GM06990 (cell line): ENCODE measurements around the gene IPO7.
"Not testable (repeated sequence)": the region's sequence is repeated elsewhere in the genome, so short reads cannot be mapped to it uniquely, and the experiment has no call there.

Experiments used
- DNase-seq: peaks from one replicate; pipeline ENCODE4 v3.0.0-alpha.2; 2011; ENCODE audit not compliant: insufficient read length; ENCODE audit errors: extremely low read depth
- H3K27me3 ChIP-seq: replicated peaks from 2 replicates; pipeline ENCODE4 v1.6.0; 2011; ENCODE audit warnings: low read length; ENCODE audit not compliant: control insufficient read depth, insufficient read depth
- H3K36me3 ChIP-seq: 2 replicates; pipeline ENCODE4 v1.5.1; 2011; ENCODE audit warnings: low read length; ENCODE audit not compliant: control insufficient read depth, insufficient read depth
- H3K4me3 ChIP-seq: replicated peaks from 2 replicates; pipeline ENCODE4 v1.5.1; 2011; ENCODE audit warnings: low read depth, mild to moderate bottlenecking, control low read depth, low read length
- CTCF ChIP-seq: IDR thresholded peaks from 2 replicates; pipeline ENCODE4 v1.5.1; 2011; ENCODE audit warnings: low read length, control low read depth, mild to moderate bottlenecking, inconsistent platforms; ENCODE audit not compliant: insufficient read depth, poor library complexity, severe bottlenecking

IPO7 gene

GRCh38 chr11:9396752-9397151 is 12.3 kb downstream of the IPO7 start:
- Histone ChIP-seq H3K27me3 (no peaks in the 10 kb centered on the region), H3K4me3 (no peak overlapping the region), H3K36me3 (peaks cover 2% of the 10 kb centered on the region)

GRCh38 chr11:9397746-9398680 is 13.6 kb downstream of the IPO7 start:
- peaks cover 2% of the 10 kb centered on the region for H3K36me3 ChIP-seq
- H3K27me3 ChIP-seq: no peaks in the 10 kb centered on the region
- no peak overlapping the region for H3K4me3 ChIP-seq
- no peak for DNase-seq
- TF ChIP-seq CTCF: no peak

More at GRCh38 chr11:9396752-9397151, 12.3 kb downstream of the IPO7 start:
- no peak for DNase-seq
- TF ChIP-seq CTCF: no peak

GRCh38 chr11:9399466-9399865 is 15.0 kb downstream of the IPO7 start:
- Histone ChIP-seq H3K27me3 (no peaks in the 10 kb centered on the region), H3K4me3 (no peak overlapping the region), H3K36me3 (peaks cover 2% of the 10 kb centered on the region)
- no peak for DNase-seq
- no peak for TF ChIP-seq CTCF

DNA sequence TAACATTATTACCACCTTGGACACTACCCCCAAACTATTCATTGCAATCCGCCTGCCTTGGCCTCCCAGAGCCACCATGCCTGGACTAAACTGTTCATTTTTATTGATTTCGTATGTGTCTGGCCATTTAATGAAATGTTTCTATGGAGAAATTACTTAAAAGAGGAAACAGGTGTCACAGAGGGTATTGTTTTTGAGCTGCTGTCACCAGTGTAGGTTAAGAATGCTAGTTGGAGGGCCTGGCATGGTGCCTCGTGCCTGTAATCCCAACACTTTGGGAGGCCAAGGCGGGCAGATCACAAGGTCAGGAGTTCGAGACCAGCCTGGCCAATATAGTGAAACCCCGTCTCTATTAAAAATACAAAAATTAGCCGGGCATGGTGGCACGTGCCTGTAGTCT is 17.4 kb downstream of the IPO7 start:
- not testable (repeated sequence) for H3K4me3 ChIP-seq, DNase-seq, H3K27me3 ChIP-seq, H3K36me3 ChIP-seq

DNA sequence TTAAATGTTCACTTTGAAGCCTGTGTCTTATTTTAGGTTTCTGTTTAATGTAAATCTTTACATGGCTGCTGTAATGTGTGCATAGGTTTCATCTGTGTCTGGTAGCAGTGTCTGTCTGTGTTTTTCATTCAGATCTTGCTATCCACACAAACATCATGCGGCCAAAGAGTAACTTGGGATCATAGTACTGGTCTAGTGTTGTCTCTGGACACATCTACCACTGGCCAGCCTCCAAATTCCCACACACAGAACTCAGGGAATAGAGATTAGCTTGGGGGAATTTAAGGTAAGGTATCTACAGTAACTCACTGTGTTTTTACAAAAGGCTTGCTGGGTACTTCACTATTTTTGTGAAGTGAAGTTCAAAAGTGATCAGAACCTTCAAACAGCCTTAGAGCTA is 44.3 kb downstream of the IPO7 start:
- Histone ChIP-seq H3K27me3 (no peaks in the 10 kb centered on the region), H3K36me3 (peaks cover 13% of the 10 kb centered on the region), H3K4me3 (no peak overlapping the region)
- no peak for TF ChIP-seq CTCF
- no peak for DNase-seq

DNA sequence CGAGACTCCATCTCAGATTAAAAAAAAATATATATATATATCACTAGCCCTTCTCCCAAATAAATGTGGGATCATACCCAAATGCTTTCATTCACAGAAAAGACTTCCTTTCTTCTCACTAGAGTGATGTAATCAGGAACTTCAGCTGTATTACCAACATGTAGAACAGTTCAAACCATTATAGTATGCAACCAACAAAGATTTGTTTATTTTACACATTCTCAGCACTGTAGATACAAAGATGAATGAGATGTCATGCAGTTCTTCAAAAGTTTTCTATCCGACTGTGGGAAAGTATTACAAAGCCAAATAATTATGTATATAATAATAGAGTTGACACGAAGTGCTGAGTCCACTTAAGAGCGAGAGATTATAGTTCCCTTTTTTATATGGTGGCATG is 54.2 kb downstream of the IPO7 start:
- no peaks in the 10 kb centered on the region for H3K27me3 ChIP-seq
- H3K4me3 ChIP-seq: no peak overlapping the region
- peaks cover 14% of the 10 kb centered on the region for H3K36me3 ChIP-seq
- DNase-seq: no peak
- no peak for TF ChIP-seq CTCF
